Testis (tissue), 3 donors: ENCODE measurements around the gene GMPR. TPM values are rescaled to one million over a fixed set of nuclear protein-coding genes. Genes with fewer than 3 reads are reported as not detected.
A peak's percentile ranks its signal among the peaks of the same experiment; 100 is the strongest.

Source experiments
- DNase-seq: peaks from one replicate; pipeline ENCODE4 v3.0.0-alpha.2; 2019
- H3K27ac ChIP-seq, 2 donors: fragments of 200-600 bp; sonication (generic); one replicate each; pipeline ENCODE4 v1.5.1; 2019
- H3K27me3 ChIP-seq: fragments of 200-600 bp; sonication (generic); one replicate; pipeline ENCODE4 v1.5.1; 2019
- H3K36me3 ChIP-seq: fragments of 200-600 bp; sonication (generic); one replicate; pipeline ENCODE4 v1.5.1; 2017; ENCODE audit warnings: low read depth; ENCODE audit errors: missing control alignments
- H3K4me1 ChIP-seq: fragments of 200-600 bp; sonication (generic); one replicate; pipeline ENCODE4 v1.5.1; 2019
- H3K4me3 ChIP-seq, 2 donors: fragments of 200-600 bp; sonication (generic); one replicate each; pipeline ENCODE4 v1.5.1; 2017 to 2019
- H3K9me3 ChIP-seq: fragments of 200-600 bp; sonication (generic); one replicate; pipeline ENCODE4 v1.5.1; 2017
- CTCF ChIP-seq, 3 experiments: fragments of 450-650 bp in 2 of 3; fragments of 200-600 bp in 1 of 3; sonication (generic) in 1 of 3; IDR thresholded peaks; one replicate each; pipeline ENCODE4 v1.5.1; 2016 to 2019; ENCODE audit warnings: antibody characterized with exemption in 3 of 3, mild to moderate bottlenecking in 2 of 3, moderate library complexity in 1 of 3
- POLR2A ChIP-seq: fragments of 450-650 bp; IDR thresholded peaks from one replicate; pipeline ENCODE4 v1.6.1; 2017; ENCODE audit warnings: antibody characterized with exemption, mild to moderate bottlenecking, moderate library complexity
- WGBS, 2 donors: methylation state at CpG; one replicate each; pipeline ENCODE4 v1.1.5; 2018; 5-methylcytosine and 5-hydroxymethylcytosine counted together
- intact Hi-C: fragments of 100-400 bp; cut with DNase I; formaldehyde crosslinking; loops from one replicate; pipeline ENCODE4 v1.15.1; 2023; ENCODE audit warnings: low total_unique reads
- polyA plus RNA-seq: library from polyadenylated mRNA; stranded (reverse); fragments of 350-450 nt; fragmentation: Illumina TruSeq; extraction: RNeasy Lipid Tissue Mini Kit (QIAGEN cat#74804); gene quantifications from one replicate; pipeline ENCODE4 v1.2.3, GENCODE V29; 2014; ENCODE audit warnings: low read depth, low replicate concordance; ENCODE audit not compliant: insufficient read depth
- total RNA-seq, 2 donors: library from RNA; depleted of rRNA; stranded (reverse); fragments of >200 nt; gene quantifications; one replicate each; pipeline ENCODE4 v1.2.3, GENCODE V29; 2016

Gene GMPR
- total and polyA plus RNA-seq, 3 donors from 2014 or later = 121 to 215 (median 164) TPM

GRCh38 chr6:16198061-16198705 is 40.2 kb upstream of the GMPR start:
- DNase-seq = no peak
- WGBS, 2 donors = 67% methylated on average over 49 of the region's 50 CpGs; no CpG with 5 or more reads in 1 of the 2 donors
- no peaks in the 10 kb centered on the region for H3K36me3 ChIP-seq
- no peaks in the 10 kb centered on the region for H3K27me3 ChIP-seq
- H3K9me3 ChIP-seq = no peaks in the 10 kb centered on the region
- peak overlapping the region; percentile 26 to 84 for H3K27ac ChIP-seq
- TF ChIP-seq POLR2A (no peak), CTCF (IDR thresholded peaks at IDR 0.05) (no peak)
- H3K4me3 ChIP-seq = peak overlapping the region; percentile 37 to 40
- intact Hi-C loops = no loop called here
- peaks cover 7% of the 10 kb centered on the region for H3K4me1 ChIP-seq

- H3K4me3 ChIP-seq = no peak overlapping the region
- H3K9me3 ChIP-seq = no peaks in the 10 kb centered on the region
- intact Hi-C loops = no loop called here
- H3K27ac ChIP-seq = peak overlapping the region in 1 of 2 donors; percentile 84
- H3K36me3 ChIP-seq = no peaks in the 10 kb centered on the region
- WGBS, 2 donors = 30 to 42% methylated on average over 5 of the region's 5 CpGs
- DNase-seq = no peak
- peaks cover 7% of the 10 kb centered on the region for H3K4me1 ChIP-seq
- no peaks in the 10 kb centered on the region for H3K27me3 ChIP-seq
- TF ChIP-seq POLR2A (no peak), CTCF (IDR thresholded peaks at IDR 0.05) (no peak)
These were observed 38.6 kb upstream of the GMPR start for GRCh38 chr6:16199804-16200203.

- TF ChIP-seq POLR2A (no peak), CTCF (IDR thresholded peaks at IDR 0.05) (no peak)
- H3K27me3 ChIP-seq = no peaks in the 10 kb centered on the region
- peak overlapping the region; percentile 26 to 29 for H3K4me3 ChIP-seq
- WGBS, 2 donors = 14 to 26% methylated on average over 18 of the region's 18 CpGs
- no peaks in the 10 kb centered on the region for H3K9me3 ChIP-seq
- no peaks in the 10 kb centered on the region for H3K36me3 ChIP-seq
- peaks cover 8% of the 10 kb centered on the region for H3K4me1 ChIP-seq
- peak overlapping the region; percentile 36 to 84 for H3K27ac ChIP-seq
- peak; percentile 58 for DNase-seq
- intact Hi-C loops = no loop called here
These were observed 38.0 kb upstream of the GMPR start for GRCh38 chr6:16200321-16200883.

- H3K4me3 ChIP-seq = no peak overlapping the region
- H3K36me3 ChIP-seq = no peaks in the 10 kb centered on the region
- TF ChIP-seq CTCF (IDR thresholded peaks at IDR 0.05) (no peak), POLR2A (no peak)
- no peaks in the 10 kb centered on the region for H3K9me3 ChIP-seq
- DNase-seq = no peak
- intact Hi-C loops = no loop called here
- H3K27ac ChIP-seq = no peak overlapping the region
- no peaks in the 10 kb centered on the region for H3K27me3 ChIP-seq
- 81 to 94% methylated on average over 1 of the region's 1 CpG for WGBS, 2 donors
- peaks cover 15% of the 10 kb centered on the region for H3K4me1 ChIP-seq
These were observed 36.7 kb upstream of the GMPR start for GRCh38 chr6:16201706-16202105.
